B cell (primary cell): ENCODE measurements around the gene THADA. TPM values are rescaled to one million over a fixed set of nuclear protein-coding genes. Genes with fewer than 3 reads are reported as not detected.

ENCODE experiments used
- ATAC-seq: fragments of 200-7000 bp; cut with Tn5 transposase; one replicate; pipeline ENCODE4 v1.10.0; 2021; ENCODE audit warnings: low read depth, mild to moderate bottlenecking, moderate number of reproducible peaks, moderate library complexity
- CTCF ChIA-PET: fragments of 350-600 bp; sonication (Branson Sonifier 250); formaldehyde crosslinking; loops from one replicate; lab custom pipeline; 2021; ENCODE audit warnings: antibody characterized with exemption, inconsistent platforms; lab: Charles Lee
- POLR2A ChIA-PET: fragments of 350-600 bp; sonication (Branson Sonifier 250); formaldehyde crosslinking; loops from one replicate; lab custom pipeline; 2021; ENCODE audit warnings: antibody characterized with exemption; lab: Charles Lee
- DNase-seq: peaks from one replicate; pipeline ENCODE4 v3.0.0; 2013
- H2AFZ ChIP-seq: 2 replicates; pipeline ENCODE4 v1.6.1; 2012; ENCODE audit warnings: mild to moderate bottlenecking, low read depth, low read length; ENCODE audit not compliant: insufficient read depth, poor library complexity, severe bottlenecking
- H3K27ac ChIP-seq, 2 donors: 1 replicate in 1 of 2; 2 replicates in 1 of 2; pipeline ENCODE4 v1.5.1; 2012 to 2013; ENCODE audit warnings: low read length in 2 of 2, mild to moderate bottlenecking in 2 of 2, moderate library complexity in 1 of 2
- H3K27me3 ChIP-seq, 4 experiments: fragments of 200-600 bp in 1 of 4; sonication (generic) in 1 of 4; replicated peaks in 1 of 4; 1 replicate in 2 of 4; 2 replicates in 2 of 4; pipeline versions ENCODE4 v1.6.1 to v1.7.0; 2013 to 2016; ENCODE audit warnings: low read length in 3 of 4, mild to moderate bottlenecking in 2 of 4, mixed read lengths in 1 of 4, moderate library complexity in 1 of 4; ENCODE audit not compliant: insufficient read depth in 4 of 4, control insufficient read depth in 3 of 4; ENCODE audit errors: control extremely low read depth in 1 of 4
- H3K36me3 ChIP-seq, 2 experiments: replicated peaks in 1 of 2; 1 replicate in 1 of 2; 2 replicates in 1 of 2; pipeline versions ENCODE4 v1.6.1 to v1.7.1; 2013; ENCODE audit warnings: low read length in 1 of 2; ENCODE audit not compliant: insufficient read depth in 2 of 2, control insufficient read depth in 1 of 2; ENCODE audit errors: control extremely low read depth in 1 of 2, extremely low read depth in 1 of 2
- H3K4me1 ChIP-seq, 2 donors: fragments of 200-600 bp in 1 of 2; sonication (generic) in 1 of 2; 1 replicate in 1 of 2; 2 replicates in 1 of 2; pipeline versions ENCODE4 v1.5.1 to v1.6.1; 2013 to 2017; ENCODE audit warnings: low read length in 2 of 2; ENCODE audit not compliant: control insufficient read depth in 2 of 2, insufficient read depth in 2 of 2
- H3K4me2 ChIP-seq: replicated peaks from 2 replicates; pipeline ENCODE3; 2012; ENCODE audit warnings: mild to moderate bottlenecking, low read depth, low read length; ENCODE audit not compliant: poor library complexity, severe bottlenecking
- H3K4me3 ChIP-seq, 5 experiments: fragments of 200-600 bp in 1 of 5; sonication (generic) in 1 of 5; 1 replicate in 3 of 5; 2 replicates in 2 of 5; pipeline versions ENCODE4 v1.5.1 to v1.7.0; 2011 to 2016; ENCODE audit warnings: low read length in 4 of 5, mild to moderate bottlenecking in 4 of 5, low read depth in 2 of 5, control low read depth in 1 of 5, moderate library complexity in 1 of 5; ENCODE audit not compliant: insufficient read depth in 1 of 5; ENCODE audit errors: control extremely low read depth in 1 of 5, extremely low read depth in 1 of 5
- H3K79me2 ChIP-seq: fragments of 200-600 bp; sonication (generic); one replicate; pipeline ENCODE4 v1.6.0; 2016; ENCODE audit warnings: low read length; ENCODE audit not compliant: control insufficient read depth, insufficient read depth
- H3K9ac ChIP-seq: fragments of 200-600 bp; sonication (generic); 2 replicates; pipeline ENCODE4 v1.6.1; 2017; ENCODE audit warnings: mild to moderate bottlenecking, low read length, moderate library complexity
- H3K9me3 ChIP-seq, 3 donors: one replicate each; pipeline versions ENCODE4 v1.6.1 to v1.7.1; 2013; ENCODE audit warnings: low read length in 2 of 3; ENCODE audit not compliant: control insufficient read depth in 2 of 3, insufficient read depth in 1 of 3; ENCODE audit errors: control extremely low read depth in 1 of 3
- H4K20me1 ChIP-seq: 2 replicates; pipeline ENCODE4 v1.6.0; 2012; ENCODE audit warnings: mild to moderate bottlenecking, low read length; ENCODE audit not compliant: insufficient read depth, control insufficient read depth, poor library complexity, severe bottlenecking
- H3K27ac Mint-ChIP-seq: one replicate; pipeline ENCODE4 v1.8.0; 2021; ENCODE audit warnings: mixed read lengths
- H3K27me3 Mint-ChIP-seq: one replicate; pipeline ENCODE4 v1.8.0; 2021; ENCODE audit warnings: mixed read lengths
- H3K4me1 Mint-ChIP-seq: one replicate; pipeline ENCODE4 v1.8.0; 2021; ENCODE audit warnings: mixed read lengths
- H3K4me3 Mint-ChIP-seq: one replicate; pipeline ENCODE4 v1.8.0; 2021; ENCODE audit warnings: mixed read lengths
- H3K9me3 Mint-ChIP-seq: one replicate; pipeline ENCODE4 v1.8.0; 2022; ENCODE audit warnings: mixed read lengths; ENCODE audit not compliant: insufficient read depth
- CTCF ChIP-seq: fragments of 200-600 bp; IDR thresholded peaks from one replicate; pipeline ENCODE4 v1.8.0; 2022; ENCODE audit warnings: antibody characterized with exemption, mild to moderate bottlenecking
- EZH2 ChIP-seq: IDR thresholded peaks from 2 replicates; pipeline ENCODE4 v1.6.1; 2012; ENCODE audit warnings: borderline replicate concordance, low read depth, mild to moderate bottlenecking, moderate library complexity, low read length; ENCODE audit not compliant: insufficient read depth, poor library complexity, severe bottlenecking
- WGBS: methylation state at CpG from one replicate; pipeline ENCODE4 v1.1.5; 2013; ENCODE audit warnings: missing lambda C conversion rate; ENCODE audit not compliant: insufficient coverage; 5-methylcytosine and 5-hydroxymethylcytosine counted together
- intact Hi-C: fragments of 100-400 bp; cut with micrococcal nuclease; formaldehyde crosslinking; loops from one replicate; pipeline ENCODE4 v1.10.0; 2022
- polyA plus RNA-seq: library from polyadenylated mRNA; depleted of rRNA; stranded (reverse); fragments of >200 nt; gene quantifications from 2 replicates; pipeline ENCODE4 v1.2.3, GENCODE V29; 2012
- total RNA-seq, 2 donors: library from RNA; stranded (reverse); fragments of 120-200 nt in 1 of 2; gene quantifications; 1 replicate in 1 of 2; 2 replicates in 1 of 2; pipeline versions ENCODE4 v1.2.3 to v1.2.4, GENCODE V29; 2013 to 2022

THADA gene
- total and polyA plus RNA-seq, 2 donors (not counting 1 experiment from before 2014, with no cell fraction given) = 17.6 to 48.5 TPM

DNA sequence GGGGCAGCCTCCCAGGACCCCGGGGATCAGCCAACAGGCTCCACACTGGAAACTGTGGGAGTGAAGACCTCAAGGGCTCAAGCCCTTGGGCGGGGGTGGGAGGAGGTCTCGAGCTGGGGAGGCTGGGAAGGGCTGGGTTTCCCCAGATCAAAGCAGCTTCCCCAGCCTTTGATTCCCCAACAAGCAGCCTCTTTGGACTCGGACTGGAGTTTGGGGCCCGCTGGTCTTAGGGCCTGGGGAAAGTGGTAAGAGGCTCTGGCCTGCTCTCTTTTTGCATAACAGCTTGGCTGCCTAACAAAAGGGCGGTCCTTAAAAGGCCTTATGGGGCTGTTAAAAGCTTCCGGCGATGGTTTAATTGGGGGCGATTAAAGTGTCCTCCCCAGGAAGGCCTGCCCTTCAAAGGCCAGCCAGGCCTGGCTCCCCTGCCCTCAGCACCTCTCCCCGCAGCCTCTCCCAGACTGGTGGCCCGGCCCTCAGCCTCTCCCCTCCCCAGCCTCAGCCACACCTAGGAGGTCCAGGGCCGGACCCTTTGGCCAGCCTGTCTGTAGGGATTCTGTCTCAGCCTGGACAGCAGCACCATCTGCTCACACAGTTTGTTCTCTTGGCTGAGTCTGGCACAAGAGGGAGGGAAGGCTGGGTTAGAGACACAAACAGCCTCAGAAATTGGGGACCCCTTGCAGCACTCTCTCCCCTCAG, 409.0 kb downstream of the THADA start:
- H3K4me2 ChIP-seq = no peak overlapping the region
- H3K27ac Mint-ChIP-seq = peak overlapping the region; percentile 15
- no peaks in the 10 kb centered on the region for H3K79me2 ChIP-seq
- no peaks in the 10 kb centered on the region for H3K36me3 ChIP-seq
- ChIA-PET CTCF (interaction anchor here (1.6 kb wide), 1 partner anchor 18 kb away, joined by 3 read pairs; no protein-coding TSS in a partner anchor), POLR2A (interaction anchor here (1.2 kb wide), 1 partner anchor 10 kb away, joined by 12 read pairs; no protein-coding TSS in a partner anchor)
- H3K9me3 Mint-ChIP-seq = no peaks in the 10 kb centered on the region
- DNase-seq (no peak), ATAC-seq (no peak)
- peaks cover 0 to 3% of the 10 kb centered on the region in 2 donors for H3K4me1 ChIP-seq
- H3K4me1 Mint-ChIP-seq = peaks cover 9% of the 10 kb centered on the region
- H3K27me3 ChIP-seq = no peaks in the 10 kb centered on the region
- no peak overlapping the region for H3K4me3 ChIP-seq
- TF ChIP-seq CTCF = no peak
- TF ChIP-seq EZH2 = no peak
- no peaks in the 10 kb centered on the region for H3K27me3 Mint-ChIP-seq
- intact Hi-C loops = no loop called here
- H3K27ac ChIP-seq = no peak overlapping the region
- H3K4me3 Mint-ChIP-seq = no peak overlapping the region
- WGBS = 93% methylated on average over 6 of the region's 12 CpGs
- no peaks in the 10 kb centered on the region for H3K9me3 ChIP-seq
- H3K9ac ChIP-seq = no peak overlapping the region
- no peak overlapping the region for H2AFZ ChIP-seq
- no peaks in the 10 kb centered on the region for H4K20me1 ChIP-seq

GRCh38 chr2:43186321-43186678, 409.5 kb downstream of the THADA start:
- 93% methylated on average over 6 of the region's 6 CpGs for WGBS
- Histone ChIP-seq H3K79me2 (no peaks in the 10 kb centered on the region), H3K9ac (no peak overlapping the region), H2AFZ (no peak overlapping the region), H3K9me3 (no peaks in the 10 kb centered on the region), H3K4me3 (no peak overlapping the region), H3K4me2 (no peak overlapping the region), H4K20me1 (no peaks in the 10 kb centered on the region), H3K27me3 (no peaks in the 10 kb centered on the region), H3K4me1 (no peaks in the 10 kb centered on the region), H3K27ac (no peak overlapping the region), H3K36me3 (no peaks in the 10 kb centered on the region)
- POLR2A ChIA-PET = interaction anchor here (1.2 kb wide), 1 partner anchor 9 kb away, joined by 12 read pairs; no protein-coding TSS in a partner anchor
- H3K27ac Mint-ChIP-seq = no peak overlapping the region
- TF ChIP-seq CTCF (no peak), EZH2 (no peak)
- no peaks in the 10 kb centered on the region for H3K9me3 Mint-ChIP-seq
- DNase-seq (no peak), ATAC-seq (no peak)
- no peak overlapping the region for H3K4me3 Mint-ChIP-seq
- intact Hi-C loops = no loop called here
- no peaks in the 10 kb centered on the region for H3K27me3 Mint-ChIP-seq
- H3K4me1 Mint-ChIP-seq = peaks cover 8% of the 10 kb centered on the region
- CTCF ChIA-PET = no interaction called here
